GM19397 (cell line): Measurements from ENCODE around the gene JPT1.
"Not testable (repeated sequence)": the region's sequence is repeated elsewhere in the genome, so short reads cannot be mapped to it uniquely, and the experiment has no call there.

Experiments
- ATAC-seq: cut with Tn5 transposase; IDR thresholded peaks from one replicate; pipeline ENCODE4 v1.9.1; 2021; ENCODE audit warnings: mild to moderate bottlenecking, moderate library complexity; ENCODE audit not compliant: unreplicated experiment

Gene JPT1

GRCh38 chr17:75159196-75160031 is 5.1 kb upstream of the JPT1 start:
- no peak for ATAC-seq

GRCh38 chr17:75158480-75158879 is 4.2 kb upstream of the JPT1 start:
- ATAC-seq, result not testable (repeated sequence)

GRCh38 chr17:75155191-75155601 is 884 bp upstream of the JPT1 start:
- no peak for ATAC-seq

GRCh38 chr17:75153780-75154194 is 525 bp downstream of the JPT1 start:
- peak; percentile 16 for ATAC-seq

- no peak for ATAC-seq
Measured at GRCh38 chr17:75152922-75153779, 1.2 kb downstream of the JPT1 start.

GRCh38 chr17:75152523-75152921 is 1.8 kb downstream of the JPT1 start:
- ATAC-seq, result no peak

- no peak for ATAC-seq
Measured at GRCh38 chr17:75151930-75152329, 2.4 kb downstream of the JPT1 start.

- ATAC-seq, result no peak
Measured at GRCh38 chr17:75147878-75148546, 6.3 kb downstream of the JPT1 start.

GRCh38 chr17:75146592-75146991 is 7.7 kb downstream of the JPT1 start:
- no peak for ATAC-seq

GRCh38 chr17:75144816-75145512 is 9.3 kb downstream of the JPT1 start:
- no peak for ATAC-seq

GRCh38 chr17:75142236-75142971 is 11.9 kb downstream of the JPT1 start:
- ATAC-seq, result no peak

GRCh38 chr17:75138519-75138918 is 15.8 kb downstream of the JPT1 start:
- ATAC-seq, result no peak

GRCh38 chr17:75137762-75138161 is 16.6 kb downstream of the JPT1 start:
- ATAC-seq, result not testable (repeated sequence)

GRCh38 chr17:75135946-75136345 is 18.4 kb downstream of the JPT1 start:
- ATAC-seq, result no peak

- ATAC-seq, result no peak
Measured at GRCh38 chr17:75135452-75135851, 18.9 kb downstream of the JPT1 start.

- ATAC-seq, result not testable (repeated sequence)
Measured at GRCh38 chr17:75133607-75134347, 20.5 kb downstream of the JPT1 start.

- no peak for ATAC-seq
Measured at GRCh38 chr17:75133001-75133400, 21.3 kb downstream of the JPT1 start.

GRCh38 chr17:75132018-75133000 is 22.0 kb downstream of the JPT1 start:
- ATAC-seq, result not testable (repeated sequence)
